HPDE6-E6E7 (cell line): Measurements from ENCODE around the gene ARID5B.
A peak's percentile ranks its signal among the peaks of the same experiment; 100 is the strongest.
"Not testable (repeated sequence)": the region's sequence is repeated elsewhere in the genome, so short reads cannot be mapped to it uniquely, and the experiment has no call there.

Experiments used
- DNase-seq: peaks from one replicate; pipeline ENCODE4 v3.0.0; 2011; ENCODE audit warnings: missing footprints; ENCODE audit errors: extremely low spot score

Gene ARID5B

DNA sequence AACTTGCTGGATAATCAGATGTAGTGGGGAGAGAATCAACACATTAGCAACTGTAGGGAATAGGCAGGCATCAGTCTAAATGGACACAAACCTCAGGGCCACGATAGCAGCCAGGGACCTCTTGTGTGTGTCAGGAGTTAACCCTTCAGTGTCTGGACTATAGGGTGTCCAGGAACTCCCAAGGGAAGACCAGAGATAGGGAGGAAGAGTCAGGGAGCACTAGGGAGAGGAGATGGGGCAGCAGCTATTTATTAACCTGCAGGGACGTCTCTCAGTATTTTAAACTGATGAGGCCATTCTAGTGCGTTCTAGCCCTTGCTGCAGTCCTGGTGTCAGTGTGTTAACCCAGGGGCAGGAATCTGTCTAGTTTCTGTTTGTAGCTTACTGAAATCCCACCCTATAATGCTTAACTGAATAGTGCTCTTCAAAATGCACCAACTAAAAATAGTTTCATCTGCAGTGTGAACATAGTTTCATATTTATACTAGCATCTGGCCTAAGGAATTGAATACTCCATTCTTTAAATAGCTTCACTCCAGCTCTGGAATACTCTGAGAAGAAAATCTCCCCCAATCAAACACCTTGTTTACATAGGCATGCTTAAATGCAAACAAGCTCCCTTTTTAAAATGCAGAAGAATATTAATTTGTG lies 62.7 kb downstream of the ARID5B start:
- DNase-seq = no peak

DNA sequence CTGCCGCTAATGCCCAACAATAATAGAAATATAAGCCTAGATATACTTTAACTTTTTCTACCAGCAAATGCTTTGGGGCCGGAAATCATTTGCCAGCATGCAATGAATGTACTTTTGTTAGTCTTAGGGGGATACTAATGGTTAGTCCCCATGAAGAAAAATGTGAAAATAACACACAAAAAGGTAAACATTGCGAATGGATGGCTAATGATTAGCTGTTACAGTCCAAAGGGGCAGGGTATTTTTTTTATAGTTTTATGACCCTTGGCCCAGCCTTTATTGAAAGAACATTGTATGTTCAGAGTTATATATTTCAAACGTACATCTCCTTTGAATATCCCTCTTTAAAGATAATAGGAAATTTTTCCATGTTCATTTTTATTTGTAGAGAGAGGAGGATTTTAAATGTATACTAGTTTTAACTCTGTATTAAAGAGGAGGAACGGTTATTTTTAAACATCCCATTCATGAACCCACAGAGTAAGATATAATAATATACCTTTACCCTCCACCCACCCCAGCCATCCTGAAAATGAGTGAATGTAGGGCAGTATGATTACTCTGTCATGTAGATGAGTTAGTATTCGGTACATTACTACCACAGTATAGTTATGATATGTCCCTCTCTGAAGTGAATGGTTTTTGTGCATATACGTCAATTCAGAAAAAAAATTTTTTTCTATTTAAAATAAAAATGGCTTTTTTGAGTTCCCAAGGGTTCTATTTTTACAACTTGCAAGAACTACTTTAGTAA lies 63.6 kb downstream of the ARID5B start:
- DNase-seq = no peak

DNA sequence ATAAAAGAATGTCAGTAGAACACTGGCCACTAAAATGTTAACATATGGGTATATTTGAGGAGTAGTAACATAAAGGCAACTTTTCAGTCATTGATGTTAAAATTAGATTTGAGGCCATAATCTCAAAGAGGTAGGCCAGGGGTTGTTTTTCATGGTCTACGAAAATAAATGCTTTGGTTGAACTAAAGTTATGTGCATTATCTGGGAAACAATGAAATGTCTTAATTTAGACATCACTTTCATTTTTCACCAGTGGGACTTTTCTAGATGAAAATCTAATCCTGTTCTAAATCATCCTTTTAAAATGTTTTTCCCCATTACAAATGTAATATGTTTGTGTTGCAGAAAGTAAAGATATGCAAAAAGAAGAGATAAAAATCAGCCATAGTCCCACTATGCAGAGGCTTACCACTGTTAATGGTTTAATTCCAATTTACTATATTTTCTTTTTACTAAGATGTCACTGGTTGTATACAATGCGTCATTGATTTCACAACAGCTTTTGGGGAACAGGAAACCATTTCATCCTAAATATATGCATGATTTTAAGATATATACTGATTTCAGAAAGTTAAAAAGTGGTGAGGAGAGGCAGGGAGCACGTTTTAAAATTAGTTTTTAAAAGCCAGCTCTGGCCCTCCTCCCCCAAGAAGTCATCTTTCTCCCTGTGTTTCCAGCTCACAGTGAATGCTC lies 64.3 kb downstream of the ARID5B start:
- DNase-seq = no peak

DNA sequence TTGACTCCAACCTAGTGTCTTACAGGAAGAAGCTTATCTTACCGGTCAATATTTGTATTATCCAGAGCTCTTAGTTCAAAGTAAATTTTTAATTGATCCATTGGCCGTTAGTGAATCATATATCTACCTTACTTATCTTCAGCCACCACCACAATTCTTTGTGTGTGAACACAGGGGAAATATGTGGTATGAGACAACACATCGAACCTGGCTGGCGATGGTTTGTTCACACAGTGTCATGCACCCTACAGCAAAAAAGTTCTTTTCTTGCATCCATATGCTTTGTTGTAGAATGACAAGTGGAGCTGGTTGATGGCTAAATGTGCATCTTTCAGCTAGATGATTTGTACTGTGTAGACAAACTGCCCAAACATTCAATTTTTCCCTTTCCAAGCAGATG lies 65.8 kb downstream of the ARID5B start:
- DNase-seq = no peak

DNA sequence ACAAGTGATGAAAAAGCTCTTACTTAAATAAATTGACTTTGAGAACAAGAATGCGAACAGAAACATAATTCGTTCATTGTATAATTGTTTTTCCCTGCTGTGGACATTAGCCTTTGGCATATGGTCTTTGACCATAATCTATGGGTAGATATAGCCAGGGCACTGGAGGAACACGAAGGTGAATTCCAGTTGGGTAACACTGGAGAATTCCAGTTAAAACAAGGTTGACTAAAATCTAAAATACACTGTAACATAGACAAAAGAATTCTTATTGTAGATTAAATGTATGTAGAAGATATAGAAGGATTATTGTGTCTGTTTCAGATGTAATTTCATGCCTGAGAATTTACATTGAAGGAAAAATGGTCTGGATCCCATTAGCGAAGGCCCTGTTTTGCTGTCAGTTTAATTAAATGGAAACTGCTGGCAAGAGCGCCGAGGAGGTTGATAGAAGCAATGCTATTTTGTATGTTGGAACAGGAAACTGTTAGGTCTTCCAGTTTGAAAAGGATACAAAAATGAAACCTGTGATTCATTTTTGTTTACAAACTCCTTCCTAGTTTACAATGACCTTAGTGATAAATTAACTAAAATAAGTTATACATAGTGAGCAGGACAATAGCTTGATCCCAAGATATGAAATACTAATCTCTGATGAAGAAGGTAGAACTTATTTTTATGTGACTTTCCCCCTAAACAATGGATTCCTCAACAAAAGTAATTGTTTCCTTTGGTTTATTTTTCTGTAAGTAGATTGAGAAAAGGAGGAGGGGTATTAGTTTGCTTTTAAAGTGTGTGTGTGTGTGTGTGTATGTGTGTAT lies 68.9 kb downstream of the ARID5B start:
- no peak for DNase-seq

DNA sequence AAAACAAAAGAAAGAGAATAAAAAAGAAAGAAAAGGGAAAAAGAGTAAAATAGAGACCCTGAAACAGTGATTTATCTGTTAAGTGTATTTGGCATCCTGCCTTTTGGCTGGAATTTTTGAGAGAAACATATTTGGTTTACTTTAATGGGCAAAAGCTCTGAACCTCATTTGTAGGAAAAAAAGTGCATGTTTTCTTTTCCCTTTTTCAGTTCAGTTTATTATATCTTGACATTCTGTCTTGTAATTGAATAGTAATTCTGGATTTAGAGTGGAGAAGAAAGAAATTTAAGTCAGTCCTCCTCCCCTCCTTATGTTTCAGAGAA lies 69.5 kb downstream of the ARID5B start:
- DNase-seq = no peak

DNA sequence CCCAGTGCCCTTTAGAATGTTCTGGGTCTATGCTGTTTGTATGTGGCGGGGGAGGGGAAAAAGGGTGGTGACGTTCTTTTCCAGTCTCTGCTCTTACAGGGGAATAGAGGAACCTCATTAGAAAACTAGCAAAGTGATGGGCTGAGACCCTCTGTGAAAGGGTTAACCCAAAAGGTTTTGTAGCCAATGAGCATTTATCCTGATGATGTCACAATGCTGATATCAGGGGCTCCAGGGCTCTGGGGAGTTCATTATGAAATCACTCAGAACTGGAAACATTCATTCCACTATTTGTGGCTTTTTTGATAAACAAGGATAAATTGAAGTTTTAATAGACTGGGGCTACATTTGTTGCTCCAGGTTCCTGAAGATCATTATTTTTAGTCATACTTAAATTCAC lies 71.7 kb downstream of the ARID5B start:
- DNase-seq = no peak

DNA sequence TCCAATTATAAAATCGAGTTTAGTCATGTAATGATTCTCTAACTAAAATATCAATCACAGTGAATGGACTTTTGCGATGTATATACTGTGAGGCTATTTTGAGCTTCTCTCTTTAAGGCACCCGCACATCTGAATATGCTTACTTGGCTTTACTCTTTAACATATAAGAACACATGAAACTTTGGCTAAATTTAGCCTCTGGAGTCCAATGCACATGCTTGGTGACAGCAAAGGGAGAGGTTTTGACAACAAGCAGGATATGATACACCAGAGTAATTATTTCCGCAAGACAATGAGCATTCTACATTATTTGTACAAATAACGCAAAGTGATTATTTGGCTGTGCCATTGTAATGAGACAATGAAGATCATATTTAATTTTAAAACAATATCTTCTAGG lies 72.4 kb downstream of the ARID5B start:
- no peak for DNase-seq

DNA sequence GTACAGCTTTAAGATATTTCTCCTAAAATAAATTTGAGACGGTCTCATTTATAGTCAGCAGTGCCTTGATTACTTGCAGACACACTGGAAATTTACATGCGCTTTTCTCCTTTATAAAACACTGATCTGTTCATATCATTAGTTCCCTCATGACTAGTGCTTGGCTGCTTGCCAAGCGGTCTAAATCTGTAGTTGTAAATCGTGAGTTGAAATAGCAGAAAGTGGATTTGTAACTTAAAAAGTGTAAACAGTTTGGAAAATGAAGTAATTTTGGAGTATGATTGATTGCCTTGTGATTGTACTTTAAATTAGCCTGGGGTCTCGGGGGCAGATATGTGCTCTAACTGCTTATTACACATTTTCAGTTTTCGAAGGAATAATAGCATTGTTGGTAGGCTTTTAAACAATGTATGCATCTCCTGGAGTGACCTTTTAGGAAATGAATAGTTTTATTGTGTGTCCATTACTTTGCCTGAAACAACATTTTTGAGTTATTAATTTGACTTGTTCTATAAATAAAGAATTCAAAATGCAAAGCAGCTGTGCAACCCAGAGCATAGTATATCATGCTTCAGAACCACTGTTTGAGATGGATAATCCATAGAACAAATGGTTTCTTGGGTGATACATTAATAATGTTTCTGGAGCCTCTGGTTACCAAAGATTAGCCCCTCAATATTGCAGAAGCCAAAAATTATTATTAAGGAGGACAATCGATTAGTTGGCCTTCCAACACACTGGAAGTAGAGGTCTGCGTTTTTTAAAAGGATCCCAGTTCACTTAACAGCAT lies 73.3 kb downstream of the ARID5B start:
- DNase-seq = no peak

DNA sequence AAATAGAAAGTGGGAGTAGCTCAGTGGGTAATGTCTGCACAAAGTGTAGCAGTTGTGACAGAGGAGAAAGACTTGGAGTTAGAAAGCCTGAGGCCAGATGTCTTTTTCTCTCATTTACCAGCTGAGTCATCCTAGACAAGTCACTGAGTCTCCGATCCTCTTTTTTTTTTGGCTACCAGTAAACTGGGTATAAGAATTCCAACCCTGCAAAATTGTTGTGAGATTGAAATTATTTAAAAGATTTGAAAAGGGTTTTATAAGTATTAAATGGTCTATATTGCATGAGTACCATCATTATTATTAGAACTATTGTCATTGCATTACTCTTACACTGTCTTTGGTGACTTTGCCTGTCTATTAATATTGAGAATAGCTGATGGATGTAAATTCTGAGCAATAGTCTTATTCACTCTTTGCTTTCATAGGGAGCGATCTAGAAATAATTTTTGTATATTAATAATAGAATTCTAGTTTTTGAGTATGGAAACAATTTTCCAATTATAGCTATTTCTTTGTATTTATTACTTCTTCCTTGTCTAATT lies 74.0 kb downstream of the ARID5B start:
- peak; percentile 28 for DNase-seq

DNA sequence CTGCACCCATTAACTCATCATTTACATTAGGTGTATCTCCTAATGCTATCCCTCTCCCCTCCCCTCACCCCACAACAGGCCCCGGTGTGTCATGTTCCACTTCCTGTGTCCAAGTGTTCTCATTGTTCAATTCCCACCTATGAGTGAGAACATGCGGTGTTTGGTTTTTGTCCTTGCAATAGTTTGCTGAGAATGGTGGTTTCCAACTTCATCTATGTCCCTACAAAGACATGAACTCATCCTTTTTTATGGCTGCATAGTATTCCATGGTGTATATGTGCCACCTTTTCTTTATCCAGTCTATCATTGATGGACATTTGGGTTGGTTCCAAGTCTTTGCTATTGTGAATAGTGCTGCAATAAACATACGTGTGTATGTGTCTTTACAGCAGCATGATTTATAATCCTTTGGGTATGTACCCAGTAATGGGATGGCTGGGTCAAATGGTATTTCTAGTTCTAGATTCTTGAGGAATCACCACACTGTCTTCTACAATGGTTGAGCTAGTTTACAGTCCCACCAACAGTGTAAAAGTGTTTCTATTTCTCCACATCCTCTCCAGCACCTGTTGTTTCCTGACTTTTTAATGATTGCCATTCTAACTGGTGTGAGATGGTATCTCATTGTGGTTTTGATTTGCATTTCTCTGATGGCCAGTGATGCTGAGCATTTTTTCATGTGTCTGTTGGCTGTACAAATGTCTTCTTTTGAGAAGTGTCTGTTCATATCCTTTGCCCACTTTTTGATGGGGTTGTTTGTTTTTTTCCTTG lies 75.6 kb downstream of the ARID5B start:
- DNase-seq = not testable (repeated sequence)

DNA sequence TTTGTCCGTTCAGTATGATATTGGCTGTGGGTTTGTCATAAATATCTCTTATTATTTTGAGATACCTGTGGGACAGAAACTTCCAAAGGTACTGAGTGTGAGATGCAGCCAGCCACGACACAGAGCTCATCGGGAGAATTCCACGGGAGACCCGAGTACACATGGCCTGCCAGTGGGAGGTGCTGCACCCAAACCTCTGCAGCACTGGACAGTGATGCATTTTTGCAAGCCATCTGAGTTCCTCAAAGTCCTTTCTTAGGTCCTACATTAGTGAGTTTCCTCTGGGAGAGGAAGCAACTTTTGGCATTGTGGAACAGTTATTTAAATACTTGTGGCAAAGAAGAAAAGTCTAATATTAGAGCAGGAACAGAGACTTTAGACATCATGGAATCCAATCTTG lies 77.5 kb downstream of the ARID5B start:
- no peak for DNase-seq

DNA sequence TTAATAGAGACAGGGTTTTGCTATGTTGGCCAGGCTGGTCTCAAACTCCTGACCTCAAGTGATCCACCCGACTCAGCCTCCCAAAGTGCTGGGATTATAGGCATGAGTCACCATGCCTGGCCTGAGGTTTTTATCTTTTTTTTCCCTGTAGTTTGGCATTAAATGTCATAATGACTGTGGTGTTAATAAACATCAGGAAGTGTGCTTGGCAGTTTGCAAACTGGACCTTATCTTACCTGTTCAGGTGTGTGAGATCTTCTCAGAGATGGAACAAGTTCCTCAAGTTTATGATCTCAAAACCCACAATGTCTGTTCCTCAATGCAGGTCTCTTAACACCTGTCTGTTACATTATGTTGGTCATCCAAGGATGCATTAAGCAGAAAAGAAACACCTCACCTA lies 80.0 kb downstream of the ARID5B start:
- peak; percentile 2 for DNase-seq

DNA sequence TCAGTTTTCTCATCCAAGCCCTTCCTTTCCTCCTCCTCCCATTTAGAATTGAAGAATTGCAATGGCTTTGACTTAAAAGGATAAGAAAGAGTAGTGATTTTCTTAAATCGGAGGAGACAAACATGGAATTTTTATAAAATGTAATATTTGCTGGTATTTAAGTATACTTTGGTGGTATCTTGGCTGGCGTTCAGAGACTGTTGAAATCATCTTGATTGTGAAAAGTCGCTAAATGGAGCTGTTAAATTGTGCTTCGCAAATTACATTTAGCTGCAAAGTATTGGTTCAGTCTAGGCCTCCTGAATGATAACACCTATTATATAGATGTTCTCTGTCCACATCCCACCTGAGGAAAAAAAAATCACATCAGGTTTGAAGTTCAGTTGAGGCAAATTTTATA lies 81.8 kb downstream of the ARID5B start:
- DNase-seq = no peak

DNA sequence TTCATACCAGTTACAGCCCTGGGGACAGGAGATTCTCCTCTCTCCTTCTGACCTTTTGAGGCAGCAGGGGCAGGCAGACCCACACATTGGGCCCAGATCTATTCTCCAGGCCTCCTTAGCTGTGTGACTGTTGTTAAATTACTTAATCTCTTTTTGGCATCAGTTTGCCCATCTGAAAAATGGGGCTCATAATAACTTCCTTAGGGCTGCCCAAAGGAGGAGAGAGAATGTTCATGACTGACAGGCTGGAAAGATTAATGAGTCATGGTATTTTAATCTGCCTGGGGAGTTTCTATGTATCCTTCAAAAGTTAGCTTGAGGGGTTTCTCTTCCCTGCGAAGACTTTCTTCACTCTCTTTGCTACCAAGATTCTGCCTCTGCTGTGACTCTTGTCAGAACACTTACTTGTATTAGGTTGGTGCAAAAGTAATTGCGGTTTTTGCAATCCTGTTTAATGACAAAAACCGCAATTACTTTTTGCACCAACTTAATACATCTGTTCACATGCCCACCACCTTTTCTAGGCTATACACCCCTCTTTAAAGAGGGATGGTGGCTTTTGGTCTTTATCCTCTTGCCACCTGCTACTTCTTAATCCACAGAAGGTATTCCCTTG lies 83.4 kb downstream of the ARID5B start:
- DNase-seq = no peak

DNA sequence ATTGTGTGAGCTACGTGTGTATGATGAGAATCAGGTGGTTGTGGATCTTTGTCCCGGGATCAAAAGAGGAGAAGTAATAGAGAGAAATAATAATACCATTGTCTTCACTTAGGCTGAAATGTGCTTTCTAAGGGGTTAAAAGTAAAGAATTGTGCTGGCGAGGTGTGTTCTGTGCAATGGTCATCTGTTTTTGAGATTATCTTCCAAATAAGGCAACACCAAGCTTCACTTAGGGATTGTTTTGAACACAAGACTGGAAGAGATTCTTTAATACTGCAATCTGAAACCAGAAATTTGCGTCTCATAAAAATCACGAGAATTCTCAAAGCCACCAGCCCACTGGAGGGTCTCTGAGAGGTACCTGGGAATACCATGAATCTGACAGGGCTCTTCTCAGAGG lies 84.2 kb downstream of the ARID5B start:
- DNase-seq = no peak

DNA sequence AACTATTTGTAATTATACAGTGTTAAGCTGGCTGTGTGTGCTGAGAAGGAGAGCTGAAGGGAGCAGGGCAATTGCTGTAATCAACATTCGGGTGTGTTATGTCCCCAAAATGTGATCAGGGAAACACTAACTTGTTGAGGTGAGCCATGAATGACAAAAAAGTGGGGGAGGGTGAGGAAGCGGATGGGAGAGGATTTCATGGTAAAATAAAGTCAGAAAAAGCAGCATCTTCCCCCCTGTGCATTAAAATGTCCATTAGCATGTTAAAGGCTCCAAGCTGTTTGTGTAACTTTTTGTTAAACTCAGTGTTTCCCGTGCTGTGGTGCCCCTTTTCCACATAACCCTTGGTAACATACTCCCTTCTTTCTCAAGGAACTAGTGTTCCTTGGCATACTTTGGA lies 84.9 kb downstream of the ARID5B start:
- DNase-seq = no peak

DNA sequence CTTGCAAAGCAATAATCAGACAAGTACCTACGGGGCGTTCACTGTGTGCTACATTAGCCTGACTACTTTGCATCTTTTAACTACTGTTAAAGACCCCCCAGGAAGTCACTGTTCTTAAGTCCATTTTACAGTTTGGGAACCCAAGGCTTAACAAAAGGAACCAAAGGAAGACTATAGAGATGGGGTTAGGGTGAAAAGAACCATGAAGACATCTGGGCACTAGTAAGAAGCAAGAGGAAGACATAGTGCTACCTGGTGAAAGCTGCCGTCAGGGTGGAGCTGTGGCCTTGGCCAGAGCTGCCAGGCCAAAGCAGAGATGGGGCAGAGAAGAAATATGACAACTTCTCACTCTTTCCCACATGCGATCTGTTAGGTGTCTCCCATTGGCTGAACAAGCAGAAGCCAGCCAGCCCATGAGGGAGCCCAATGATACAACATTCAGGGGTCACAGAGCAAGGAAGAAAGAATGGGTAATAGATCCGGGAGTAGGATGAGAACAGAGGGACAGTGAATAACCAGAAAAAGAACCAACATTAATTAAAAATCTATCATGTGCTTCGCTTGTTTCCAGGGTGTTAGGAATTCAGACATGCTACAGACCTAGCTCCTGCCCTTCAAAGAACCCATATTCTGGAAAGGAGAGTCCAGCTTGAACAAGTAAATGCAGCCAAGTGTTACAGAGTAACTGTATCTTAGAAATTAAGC lies 85.4 kb downstream of the ARID5B start:
- no peak for DNase-seq

DNA sequence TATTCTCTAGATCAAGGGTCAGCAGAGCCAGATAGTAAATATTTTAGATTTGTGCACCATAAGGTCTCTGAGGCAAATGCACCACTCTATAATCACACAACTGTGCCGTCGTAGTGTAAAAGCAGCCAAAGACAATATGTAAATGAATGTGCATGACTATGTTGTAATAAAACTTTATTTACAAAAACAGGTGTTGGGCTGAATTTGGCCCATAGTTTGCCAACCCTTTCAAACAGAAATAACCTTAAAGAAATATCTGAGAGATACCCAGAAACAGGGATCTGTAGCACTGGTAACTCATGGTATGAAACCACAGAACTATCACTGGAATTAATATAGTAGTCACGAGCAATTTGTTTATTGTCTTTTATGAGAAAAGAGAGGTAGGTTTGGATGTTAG lies 86.0 kb downstream of the ARID5B start:
- no peak for DNase-seq
